Esophagus (tissue), 2 donors: ENCODE measurements around the gene SEC11C. TPM values are rescaled to one million over a fixed set of nuclear protein-coding genes. Genes with fewer than 3 reads are reported as not detected.

ENCODE experiments used
- H3K27ac ChIP-seq, 2 donors: one replicate each; pipeline ENCODE4 v1.5.1; 2013; ENCODE audit warnings: low read depth in 2 of 2, mild to moderate bottlenecking in 2 of 2, inconsistent platforms in 1 of 2, low read length in 1 of 2, moderate library complexity in 1 of 2
- H3K27me3 ChIP-seq, 2 donors: one replicate each; pipeline ENCODE4 v1.6.1; 2013; ENCODE audit warnings: low read length in 2 of 2, control low read depth in 1 of 2, mild to moderate bottlenecking in 1 of 2; ENCODE audit not compliant: insufficient read depth in 2 of 2, control insufficient read depth in 1 of 2
- H3K36me3 ChIP-seq, 2 donors: one replicate each; pipeline ENCODE4 v1.6.1; 2013; ENCODE audit warnings: low read length in 1 of 2; ENCODE audit not compliant: control insufficient read depth in 2 of 2, insufficient read depth in 2 of 2
- H3K4me1 ChIP-seq, 2 donors: one replicate each; pipeline ENCODE4 v1.6.1; 2013; ENCODE audit warnings: low read length in 1 of 2; ENCODE audit not compliant: control insufficient read depth in 2 of 2, insufficient read depth in 2 of 2
- H3K4me3 ChIP-seq, 2 donors: one replicate each; pipeline ENCODE4 v1.5.1; 2013; ENCODE audit warnings: low read length in 2 of 2, mild to moderate bottlenecking in 2 of 2, low read depth in 1 of 2, moderate library complexity in 1 of 2
- H3K9me3 ChIP-seq, 2 donors: one replicate each; pipeline ENCODE4 v1.6.1; 2013; ENCODE audit warnings: mild to moderate bottlenecking in 2 of 2, low read depth in 1 of 2, low read length in 1 of 2, moderate library complexity in 1 of 2; ENCODE audit not compliant: control insufficient read depth in 2 of 2, insufficient read depth in 1 of 2
- WGBS, 2 donors: extraction: QIAGEN DNeasy Blood & Tissue Kit; methylation state at CpG; one replicate each; pipeline ENCODE4 v1.1.7; 2013; 5-methylcytosine and 5-hydroxymethylcytosine counted together
- polyA plus RNA-seq, 2 donors: library from polyadenylated mRNA; stranded (reverse); fragments of 200-250 nt; gene quantifications; one replicate each; pipeline ENCODE4 v1.2.3, GENCODE V29; 2013
- donor health status: healthy with polysubstance abuse.
- donor health status: Bipolar disorder and iron deficiency.

Gene SEC11C
- polyA plus RNA-seq = 10 to 100 TPM; 24.0 to 48.4 TPM

DNA sequence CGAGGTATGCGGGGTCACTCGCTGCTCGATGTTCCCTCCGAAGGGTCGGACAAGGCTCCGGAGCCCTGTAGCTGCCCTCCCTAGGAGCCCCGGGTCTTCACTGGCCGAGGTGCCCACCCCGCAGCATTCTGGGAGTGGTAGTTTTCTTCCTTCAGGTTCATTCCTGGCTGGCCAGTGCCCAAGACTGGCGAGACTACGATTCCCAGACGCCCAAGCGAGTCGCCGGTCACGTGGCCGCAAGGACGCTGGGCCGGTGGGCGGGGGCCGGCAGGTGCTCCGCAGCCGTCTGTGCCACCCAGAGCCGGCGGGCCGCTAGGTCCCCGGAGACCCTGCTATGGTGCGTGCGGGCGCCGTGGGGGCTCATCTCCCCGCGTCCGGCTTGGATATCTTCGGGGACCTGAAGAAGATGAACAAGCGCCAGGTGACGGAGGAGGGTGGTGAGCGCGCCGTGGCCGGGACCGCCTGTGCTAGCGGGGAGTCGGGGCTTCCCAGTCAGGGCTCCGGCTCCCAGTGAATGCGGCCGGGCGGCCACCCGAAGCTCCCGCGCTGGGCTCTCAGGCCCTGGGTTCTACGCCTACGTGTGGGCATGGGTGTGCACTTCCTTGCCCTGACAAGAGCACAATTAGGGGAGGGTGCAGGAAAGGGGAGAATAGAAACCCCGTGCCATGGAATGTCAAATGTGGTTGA, at the start of gene SEC11C:
Gene SEC11C (plus strand): TSS at position 270 of the 687 bp plus-strand sequence. CDS start 65 bp downstream, at position 335.
- Histone ChIP-seq H3K27me3 (no peaks in the 10 kb centered on the region), H3K4me3 (peak within 1 kb of the TSS; percentile 74 to 90), H3K36me3 (no peaks in the 10 kb centered on the region), H3K9me3 (no peaks in the 10 kb centered on the region), H3K4me1 (peaks cover 0 to 5% of the 10 kb centered on the region in 2 donors), H3K27ac (peak within 1 kb of the TSS; percentile 84 to 97)
- 0 to 1% methylated on average over 54 to 55 of the region's 55 CpGs for WGBS, 2 donors

- H3K9me3 ChIP-seq = no peaks in the 10 kb centered on the region
- 82 to 87% methylated on average over 5 of the region's 5 CpGs for WGBS, 2 donors
- no peaks in the 10 kb centered on the region for H3K4me1 ChIP-seq
- H3K4me3 ChIP-seq = no peak overlapping the region
- H3K27ac ChIP-seq = no peak overlapping the region
- no peaks in the 10 kb centered on the region for H3K36me3 ChIP-seq
- peaks cover 0 to under 1% of the 10 kb centered on the region in 2 donors for H3K27me3 ChIP-seq
Measured at GRCh38 chr18:59090966-59091603, 48.6 kb upstream of the SEC11C start.

DNA sequence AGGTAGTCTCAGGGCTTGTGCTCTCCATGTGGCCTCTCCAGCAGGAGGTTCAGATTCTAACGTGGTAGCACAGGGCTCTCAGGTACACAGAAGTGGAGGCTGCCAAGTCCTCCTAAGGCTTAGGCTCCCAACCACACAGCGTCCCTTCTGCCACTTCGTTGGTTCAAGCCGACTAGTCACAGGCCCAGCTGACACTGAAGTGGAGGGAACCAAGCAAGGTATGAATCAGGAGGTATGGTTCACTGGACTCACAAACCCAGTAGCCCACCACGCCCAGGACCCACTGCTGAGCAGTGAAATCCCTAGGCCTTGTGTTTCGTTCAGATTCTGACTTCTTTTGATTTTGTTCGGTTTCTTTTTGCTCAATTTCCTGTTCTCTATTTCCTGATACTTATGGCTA, 46.0 kb upstream of the SEC11C start:
- WGBS, 2 donors = 85 to 86% methylated on average over 7 of the region's 7 CpGs

GRCh38 chr18:59094569-59094968, 45.1 kb upstream of the SEC11C start:
- Histone ChIP-seq H3K27ac (no peak overlapping the region), H3K27me3 (no peaks in the 10 kb centered on the region), H3K9me3 (no peaks in the 10 kb centered on the region), H3K4me3 (no peak overlapping the region), H3K36me3 (no peaks in the 10 kb centered on the region), H3K4me1 (no peaks in the 10 kb centered on the region)
- 89 to 92% methylated on average over 5 of the region's 5 CpGs for WGBS, 2 donors

More for the DNA sequence above, 46.0 kb upstream of the SEC11C start:
- no peaks in the 10 kb centered on the region for H3K4me1 ChIP-seq
- H3K27me3 ChIP-seq = no peaks in the 10 kb centered on the region
- H3K36me3 ChIP-seq = no peaks in the 10 kb centered on the region
- H3K9me3 ChIP-seq = no peaks in the 10 kb centered on the region
- H3K4me3 ChIP-seq = no peak overlapping the region
- H3K27ac ChIP-seq = no peak overlapping the region

GRCh38 chr18:59096098-59096789, 43.4 kb upstream of the SEC11C start:
- Histone ChIP-seq H3K4me3 (no peak overlapping the region), H3K27ac (no peak overlapping the region)
- WGBS, 2 donors = 76 to 79% methylated on average over 7 of the region's 7 CpGs

GRCh38 chr18:59101830-59102414, 37.8 kb upstream of the SEC11C start:
- WGBS, 2 donors = 39 to 47% methylated on average over 4 of the region's 4 CpGs
- no peak overlapping the region for H3K27ac ChIP-seq

More at GRCh38 chr18:59096098-59096789, 43.4 kb upstream of the SEC11C start:
- Histone ChIP-seq H3K36me3 (no peaks in the 10 kb centered on the region), H3K27me3 (no peaks in the 10 kb centered on the region), H3K4me1 (no peaks in the 10 kb centered on the region), H3K9me3 (no peaks in the 10 kb centered on the region)

GRCh38 chr18:59109375-59109774, 30.3 kb upstream of the SEC11C start:
- H3K4me1 ChIP-seq = no peaks in the 10 kb centered on the region
- WGBS, 2 donors = 42 to 52% methylated on average over 6 of the region's 6 CpGs
- no peak overlapping the region for H3K4me3 ChIP-seq
- H3K27ac ChIP-seq = no peak overlapping the region
- H3K36me3 ChIP-seq = no peaks in the 10 kb centered on the region
- no peaks in the 10 kb centered on the region for H3K9me3 ChIP-seq
- peaks cover 0 to 4% of the 10 kb centered on the region in 2 donors for H3K27me3 ChIP-seq

More at GRCh38 chr18:59101830-59102414, 37.8 kb upstream of the SEC11C start:
- H3K4me3 ChIP-seq = no peak overlapping the region
- H3K9me3 ChIP-seq = no peaks in the 10 kb centered on the region
- H3K36me3 ChIP-seq = no peaks in the 10 kb centered on the region
- H3K4me1 ChIP-seq = no peaks in the 10 kb centered on the region
- H3K27me3 ChIP-seq = no peaks in the 10 kb centered on the region

DNA sequence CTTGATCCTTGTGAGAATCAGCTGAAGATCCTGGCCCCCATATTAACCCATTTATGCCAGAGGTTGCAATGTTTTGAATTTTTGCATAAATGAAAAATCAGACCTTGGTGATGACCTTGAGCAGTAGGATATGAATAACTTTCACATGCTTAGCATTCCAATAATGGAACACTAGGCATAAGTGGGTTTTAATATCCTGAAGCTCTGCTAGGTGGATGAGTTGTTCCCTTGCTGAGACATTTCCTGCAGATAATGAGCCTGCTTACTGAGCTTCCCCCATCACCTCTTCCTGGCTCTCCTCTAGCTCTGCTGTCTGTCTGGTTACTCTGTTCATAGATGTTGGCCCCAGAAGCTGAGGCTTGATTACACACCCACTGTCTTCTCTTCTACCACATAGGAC, 25.5 kb upstream of the SEC11C start:
- Histone ChIP-seq H3K27ac (no peak overlapping the region), H3K4me1 (no peaks in the 10 kb centered on the region), H3K9me3 (no peaks in the 10 kb centered on the region)

GRCh38 chr18:59123588-59124369, 15.9 kb upstream of the SEC11C start:
- Histone ChIP-seq H3K36me3 (no peaks in the 10 kb centered on the region), H3K4me1 (no peaks in the 10 kb centered on the region), H3K27ac (no peak overlapping the region), H3K4me3 (no peak overlapping the region), H3K9me3 (no peaks in the 10 kb centered on the region), H3K27me3 (no peaks in the 10 kb centered on the region)
- 43 to 50% methylated on average over 5 of the region's 5 CpGs for WGBS, 2 donors

More for the DNA sequence above, 25.5 kb upstream of the SEC11C start:
- Histone ChIP-seq H3K36me3 (no peaks in the 10 kb centered on the region), H3K4me3 (no peak overlapping the region), H3K27me3 (peaks cover 0 to 4% of the 10 kb centered on the region in 2 donors)
